OCI-LY3 (cell line): ENCODE data around the gene CCDC59.

Experiments used
- EZH2phosphoT487 ChIP-seq: fragments of 200-600 bp; shearing (Covaris generic); IDR thresholded peaks from 2 replicates; pipeline ENCODE4 v1.6.1; 2018; ENCODE audit warnings: antibody characterized with exemption, mixed run types, low read depth
- TF ChIP-seq, protein P1 (sequence below): fragments of 200-600, 300-600 bp; sonication (generic); IDR thresholded peaks from 2 replicates; pipeline ENCODE4 v1.5.1; 2014; ENCODE audit warnings: antibody characterized with exemption, low read length, low read depth

DNA sequence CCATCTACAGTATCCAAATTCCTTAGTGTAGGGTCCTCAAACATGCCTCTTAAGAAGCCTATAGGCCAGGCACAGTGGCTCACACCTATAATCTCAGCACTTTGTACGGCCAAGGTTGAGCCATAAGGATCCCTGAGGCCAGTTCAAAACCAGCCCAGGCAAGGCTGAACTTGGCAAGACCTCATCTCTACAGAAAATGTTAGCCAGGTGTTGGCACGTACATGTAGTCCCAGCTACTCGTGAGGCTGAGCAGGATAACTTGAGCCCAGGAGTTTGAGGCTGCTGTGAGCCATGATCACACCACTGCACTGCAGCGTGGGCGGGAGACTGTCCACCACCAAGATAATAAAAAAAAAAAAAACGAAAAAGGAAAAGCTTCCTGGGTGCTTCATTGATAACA, 6.8 kb downstream of the CCDC59 start:
- TF ChIP-seq, protein P1, sequence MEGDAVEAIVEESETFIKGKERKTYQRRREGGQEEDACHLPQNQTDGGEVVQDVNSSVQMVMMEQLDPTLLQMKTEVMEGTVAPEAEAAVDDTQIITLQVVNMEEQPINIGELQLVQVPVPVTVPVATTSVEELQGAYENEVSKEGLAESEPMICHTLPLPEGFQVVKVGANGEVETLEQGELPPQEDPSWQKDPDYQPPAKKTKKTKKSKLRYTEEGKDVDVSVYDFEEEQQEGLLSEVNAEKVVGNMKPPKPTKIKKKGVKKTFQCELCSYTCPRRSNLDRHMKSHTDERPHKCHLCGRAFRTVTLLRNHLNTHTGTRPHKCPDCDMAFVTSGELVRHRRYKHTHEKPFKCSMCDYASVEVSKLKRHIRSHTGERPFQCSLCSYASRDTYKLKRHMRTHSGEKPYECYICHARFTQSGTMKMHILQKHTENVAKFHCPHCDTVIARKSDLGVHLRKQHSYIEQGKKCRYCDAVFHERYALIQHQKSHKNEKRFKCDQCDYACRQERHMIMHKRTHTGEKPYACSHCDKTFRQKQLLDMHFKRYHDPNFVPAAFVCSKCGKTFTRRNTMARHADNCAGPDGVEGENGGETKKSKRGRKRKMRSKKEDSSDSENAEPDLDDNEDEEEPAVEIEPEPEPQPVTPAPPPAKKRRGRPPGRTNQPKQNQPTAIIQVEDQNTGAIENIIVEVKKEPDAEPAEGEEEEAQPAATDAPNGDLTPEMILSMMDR, result no peak
- no peak for TF ChIP-seq EZH2phosphoT487
